NAMALWA (cell line): ENCODE results near the gene TSPEAR.
"Not testable (repeated sequence)": the region's sequence is repeated elsewhere in the genome, so short reads cannot be mapped to it uniquely, and the experiment has no call there.

Source experiments
- DNase-seq: peaks from one replicate; pipeline ENCODE4 v3.0.0-alpha.2; 2015; ENCODE audit warnings: low spot score

TSPEAR gene

DNA sequence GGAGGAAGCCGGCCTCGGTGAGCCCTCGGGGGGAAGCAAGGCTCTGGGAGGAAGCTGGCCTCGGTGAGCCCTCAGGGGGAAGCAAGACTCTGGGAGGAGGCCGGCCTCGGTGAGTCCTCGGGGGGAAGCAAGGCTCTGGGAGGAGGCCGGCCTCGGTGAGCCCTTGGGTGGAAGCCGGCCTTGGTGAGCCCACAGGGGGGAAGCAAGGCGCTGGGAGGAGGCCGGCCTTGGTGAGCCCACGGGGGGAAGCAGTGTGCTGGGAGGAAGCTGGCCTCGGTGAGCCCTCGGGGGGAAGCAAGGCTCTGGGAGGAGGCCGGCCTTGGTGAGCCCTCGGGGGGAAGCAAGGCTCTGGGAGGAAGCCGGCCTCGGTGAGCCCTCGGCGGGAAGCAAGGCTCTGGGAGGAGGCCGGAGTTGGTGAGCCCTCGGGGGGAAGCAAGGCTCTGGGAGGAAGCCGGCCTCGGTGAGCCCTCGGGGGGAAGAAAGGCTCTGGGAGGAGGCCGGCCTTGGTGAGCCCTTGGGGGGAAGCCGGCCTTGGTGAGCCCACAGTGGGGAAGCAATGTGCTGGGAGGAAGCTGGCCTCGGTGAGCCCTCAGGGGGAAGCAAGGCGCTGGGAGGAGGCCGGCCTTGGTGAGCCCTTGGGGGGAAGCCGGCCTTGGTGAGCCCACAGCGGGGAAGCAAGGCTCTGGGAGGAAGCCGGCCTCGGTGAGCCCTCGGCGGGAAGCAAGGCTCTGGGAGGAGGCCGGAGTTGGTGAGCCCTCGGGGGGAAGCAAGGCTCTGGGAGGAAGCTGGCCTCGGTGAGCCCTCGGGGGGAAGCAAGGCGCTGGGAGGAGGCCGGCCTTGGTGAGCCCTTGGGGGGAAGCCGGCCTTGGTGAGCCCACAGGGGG, 208.1 kb downstream of the TSPEAR start:
- not testable (repeated sequence) for DNase-seq

DNA sequence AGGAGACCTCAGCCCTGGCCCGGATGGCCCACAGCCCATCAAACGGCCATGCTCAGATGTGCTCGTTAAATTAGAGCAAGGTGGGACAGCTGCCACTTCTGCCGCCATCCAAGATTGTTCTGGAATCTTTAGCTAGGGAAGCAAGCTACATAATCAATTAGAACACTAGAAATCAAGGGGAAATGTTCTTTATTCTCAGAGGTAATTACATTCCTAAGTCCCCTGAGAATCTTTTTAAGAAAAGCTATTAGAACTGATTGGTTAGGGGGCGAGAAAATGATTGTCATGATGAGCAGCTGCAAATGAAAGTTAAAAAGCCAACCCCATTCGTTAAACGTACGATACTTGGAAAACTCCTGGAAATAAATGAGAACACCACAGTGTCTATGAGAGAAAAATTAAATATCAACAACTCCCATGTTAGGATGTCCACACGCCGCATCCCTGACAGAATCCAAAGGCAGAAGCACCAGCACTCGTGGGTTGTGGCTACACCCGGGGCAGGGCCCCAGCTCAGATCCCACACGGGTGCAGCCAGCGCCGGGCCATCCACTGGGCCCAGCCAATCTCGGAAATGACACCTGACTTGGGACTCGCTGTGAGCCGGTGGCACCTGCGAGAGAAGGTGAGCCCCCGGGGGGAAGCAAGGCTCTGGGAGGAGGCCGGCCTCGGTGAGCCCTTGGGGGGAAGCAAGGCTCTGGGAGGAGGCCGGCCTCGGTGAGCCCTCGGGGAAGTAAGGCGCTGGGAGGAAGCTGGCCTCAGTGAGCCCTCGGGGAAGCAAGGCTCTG, 209.0 kb downstream of the TSPEAR start:
- DNase-seq = no peak

DNA sequence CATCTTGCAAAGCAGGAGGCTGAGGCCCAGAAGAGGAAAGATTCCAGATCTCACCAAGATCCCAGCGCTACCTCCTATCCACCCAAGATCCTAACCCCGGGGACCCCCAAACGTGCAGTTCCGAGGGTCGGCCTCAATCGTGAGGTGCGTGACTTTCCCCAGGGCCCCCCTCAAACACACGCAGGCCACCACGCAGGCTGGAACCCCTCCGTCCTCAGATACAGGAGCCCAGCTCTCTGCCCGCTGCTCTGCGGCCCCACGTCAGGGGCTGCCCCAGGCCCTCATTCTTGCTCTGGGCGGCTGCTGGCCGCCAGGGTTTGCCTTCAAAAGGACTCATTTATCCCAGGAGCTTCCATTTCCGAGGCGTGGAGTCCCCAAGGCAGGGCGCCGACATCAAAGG, 211.3 kb downstream of the TSPEAR start:
- DNase-seq = no peak

DNA sequence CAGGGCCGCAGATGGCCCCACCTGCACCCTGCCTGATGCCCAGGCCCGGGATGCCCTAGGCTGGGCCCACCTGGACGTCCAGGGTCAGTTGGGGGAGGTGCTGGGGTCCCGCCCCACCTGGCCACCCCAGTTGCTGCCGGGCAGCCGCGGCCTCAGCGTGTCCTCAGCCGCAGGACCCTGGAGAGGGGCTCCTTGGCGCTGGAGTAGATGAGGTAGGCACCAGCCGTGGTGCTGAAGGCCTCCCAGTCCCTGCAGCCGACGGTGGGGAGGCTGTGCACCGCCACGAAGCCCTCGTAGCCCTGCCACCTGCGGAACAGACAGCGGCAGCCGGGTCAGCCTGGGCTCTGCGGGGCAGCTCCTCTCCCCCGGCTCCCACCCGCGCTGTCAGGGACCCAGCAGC, 211.7 kb downstream of the TSPEAR start:
- DNase-seq = no peak

DNA sequence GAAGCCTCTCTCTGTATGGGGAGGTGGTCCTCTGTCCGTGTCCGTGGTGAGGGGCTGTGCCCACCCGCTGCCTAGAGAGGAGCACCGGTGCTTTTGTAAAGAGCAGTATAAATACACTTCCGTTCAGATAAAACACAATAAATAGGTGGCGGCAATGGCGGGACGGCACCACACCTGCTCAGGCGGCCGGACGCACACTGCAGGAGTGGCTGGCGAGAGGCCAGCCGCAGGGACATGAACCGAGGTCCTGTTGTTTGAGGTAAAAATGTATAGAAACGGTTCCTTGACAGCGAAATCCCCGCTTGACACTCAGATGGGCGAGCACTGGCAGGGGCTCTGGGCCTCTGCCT, 212.2 kb downstream of the TSPEAR start:
- no peak for DNase-seq

DNA sequence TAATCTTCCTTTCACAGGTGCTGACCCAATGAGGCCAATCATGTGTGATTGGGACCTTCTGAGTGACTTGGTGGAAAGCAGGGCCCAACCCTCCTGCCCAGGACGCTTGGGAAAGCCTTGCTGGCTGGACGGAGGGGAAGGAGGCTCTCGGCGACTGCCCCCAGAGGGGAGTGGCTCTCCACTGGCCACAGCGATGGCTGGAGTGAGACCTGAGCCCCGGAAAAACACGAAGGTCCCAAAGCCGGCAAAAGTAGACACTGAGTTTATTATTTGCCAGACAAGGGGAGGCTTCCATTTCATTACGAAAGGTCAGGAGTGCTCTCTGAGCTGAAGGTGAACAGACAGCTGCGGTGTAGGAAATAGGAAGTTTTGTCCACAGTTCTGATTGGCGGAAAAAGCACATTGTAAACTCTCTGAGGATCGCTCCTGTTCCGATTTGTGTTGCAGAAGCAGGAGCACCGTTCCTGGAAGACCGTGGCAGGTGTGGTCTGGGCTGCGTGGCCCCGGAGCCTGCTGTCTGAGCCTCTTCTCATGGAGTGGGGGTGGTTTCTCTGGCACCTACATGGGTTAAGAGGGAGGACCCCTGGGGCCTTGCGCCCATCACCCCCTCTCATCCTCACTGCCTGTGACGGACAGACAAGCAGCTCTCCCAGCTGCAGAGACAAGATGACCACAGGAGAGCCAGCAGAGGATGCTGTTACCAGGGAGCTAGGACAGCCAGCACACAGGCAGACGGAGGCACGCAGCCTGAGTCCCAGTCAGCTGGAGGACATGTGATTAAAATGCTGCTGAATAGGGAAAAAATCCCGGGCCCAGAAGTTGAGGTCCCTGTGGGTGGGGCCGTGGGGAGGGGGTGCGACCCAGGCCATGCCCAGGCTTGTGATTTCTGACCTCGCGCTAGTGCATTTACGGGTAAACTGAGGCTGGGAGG, 212.8 kb downstream of the TSPEAR start:
- DNase-seq = no peak

DNA sequence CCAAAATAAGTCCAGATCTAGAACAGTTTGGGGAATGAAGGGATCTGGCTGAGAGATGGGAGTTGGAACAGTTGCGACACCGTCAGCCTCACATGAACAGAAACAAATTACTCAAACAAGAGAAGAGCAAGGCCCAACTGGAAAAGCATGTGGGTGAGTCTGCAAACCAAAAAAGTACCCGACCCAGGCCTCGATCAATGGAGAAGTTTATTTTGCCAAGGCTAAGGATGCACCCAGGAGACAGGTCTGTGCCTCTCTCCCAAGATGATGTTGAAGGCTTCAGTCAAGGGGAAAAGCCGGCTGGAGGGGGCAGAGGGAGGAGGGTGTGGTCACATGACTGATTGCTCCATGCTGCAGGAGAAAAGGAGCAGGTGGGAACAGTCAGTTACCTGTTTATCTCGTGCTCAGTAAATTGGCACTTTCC, 213.7 kb downstream of the TSPEAR start:
- no peak for DNase-seq

DNA sequence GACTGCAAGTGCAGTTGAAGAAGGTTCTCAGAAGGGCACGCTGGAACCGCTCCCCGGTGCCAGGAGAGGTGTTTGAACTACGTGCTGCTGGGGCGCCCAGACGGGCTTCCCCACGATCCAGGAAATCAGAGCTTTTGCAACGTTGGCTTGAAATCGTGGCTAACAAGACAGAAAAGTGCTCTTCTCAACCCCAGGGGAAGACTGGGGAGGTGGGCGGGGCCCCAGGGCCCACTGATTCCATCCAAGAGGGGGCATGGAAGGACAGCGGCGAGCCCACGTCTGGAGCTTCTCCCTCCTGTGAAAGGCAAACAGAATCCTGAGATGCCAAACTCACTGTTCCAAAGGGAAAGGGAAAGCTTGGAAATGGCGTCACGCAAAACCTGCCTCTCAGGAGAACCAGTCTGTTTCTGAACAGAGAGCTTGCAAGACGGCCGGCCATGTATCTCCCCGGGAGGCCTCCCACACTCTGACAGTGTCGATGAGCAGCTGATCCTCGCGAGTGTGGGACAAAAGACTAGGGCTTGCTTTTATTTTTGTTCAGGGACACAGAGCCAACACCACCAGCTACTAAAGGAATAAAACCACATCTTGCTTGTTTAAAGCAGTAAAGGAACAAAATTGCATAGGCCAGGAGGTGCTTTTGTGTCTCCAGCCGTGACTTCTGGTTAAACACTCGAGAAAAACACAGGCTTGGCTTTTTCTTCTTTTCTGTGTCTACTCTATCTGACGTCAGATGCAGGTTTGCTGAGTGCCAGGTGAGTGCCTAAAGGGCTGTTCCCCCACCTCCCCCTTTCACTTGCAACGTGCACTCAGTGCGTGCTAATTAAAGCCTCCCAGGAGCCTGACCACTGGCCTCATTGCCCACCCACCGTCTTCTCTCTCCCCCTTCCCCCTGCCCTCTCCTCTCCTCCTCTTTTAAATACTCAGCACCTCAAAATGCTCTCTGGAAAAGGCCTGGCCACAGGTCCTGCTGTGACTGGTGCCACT, 214.5 kb downstream of the TSPEAR start:
- no peak for DNase-seq

DNA sequence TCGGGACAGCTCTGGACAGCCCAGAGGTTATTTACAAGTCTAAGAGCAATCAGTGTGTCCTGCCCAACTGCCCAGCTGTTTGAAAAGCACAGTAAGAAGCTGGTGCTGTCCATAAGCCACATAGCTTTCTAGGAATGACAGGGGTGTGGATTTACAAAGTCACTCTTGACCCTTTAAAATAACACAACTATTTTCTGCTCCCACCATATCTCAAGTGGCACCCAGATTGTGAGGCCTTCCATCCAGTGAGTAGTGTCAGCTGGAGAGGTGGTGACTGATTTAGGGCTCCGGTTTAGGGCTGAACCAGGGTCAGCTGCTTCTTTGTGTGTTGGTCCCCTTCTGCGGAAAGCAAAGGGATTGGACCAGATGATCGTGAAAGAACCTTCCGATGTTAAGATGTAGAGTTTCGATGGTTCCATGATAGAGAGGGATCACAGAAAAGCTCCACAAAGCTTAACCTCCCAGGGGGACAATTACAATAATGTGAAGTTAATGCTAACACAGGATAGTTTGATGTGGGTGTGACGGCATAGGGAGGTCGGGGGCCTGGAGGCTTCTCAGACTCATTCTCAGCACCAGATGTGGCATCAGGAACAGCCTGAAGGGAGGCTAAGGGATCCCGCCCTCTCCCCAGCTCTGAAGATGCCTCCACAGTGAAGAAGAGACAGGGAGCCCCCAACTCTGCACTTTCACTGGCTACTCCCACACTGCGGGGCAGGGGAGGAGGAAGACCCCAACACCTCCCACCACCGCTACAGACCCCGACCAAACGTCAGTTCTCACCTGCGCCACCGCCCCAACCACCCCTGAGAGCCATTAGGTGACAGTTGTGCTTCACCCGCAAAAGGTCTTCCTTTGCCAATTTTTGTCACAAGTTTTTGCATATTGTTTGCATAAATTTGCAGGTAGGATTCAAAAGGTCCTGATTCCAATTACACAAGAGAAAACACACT, 215.5 kb downstream of the TSPEAR start:
- no peak for DNase-seq

DNA sequence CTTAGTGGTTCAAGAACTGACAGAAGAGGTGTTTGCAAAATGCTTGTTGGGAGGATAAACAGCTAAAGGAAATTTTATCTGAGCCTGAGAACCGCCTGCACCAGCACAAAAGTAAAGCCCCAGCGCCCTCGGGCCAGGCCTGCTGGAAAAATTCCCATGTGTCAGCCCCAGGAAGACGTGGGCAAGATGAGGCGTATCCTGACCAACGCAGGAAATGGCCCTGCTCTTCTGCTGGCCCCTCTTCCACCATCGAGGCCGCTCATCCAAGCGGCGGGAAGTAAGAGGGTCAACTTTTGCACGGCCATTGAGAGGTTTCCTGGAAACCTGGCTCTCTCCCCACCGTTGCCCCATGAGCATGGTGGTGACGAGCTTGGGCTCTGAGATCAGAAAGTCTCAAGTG, 216.4 kb downstream of the TSPEAR start:
- DNase-seq = no peak

DNA sequence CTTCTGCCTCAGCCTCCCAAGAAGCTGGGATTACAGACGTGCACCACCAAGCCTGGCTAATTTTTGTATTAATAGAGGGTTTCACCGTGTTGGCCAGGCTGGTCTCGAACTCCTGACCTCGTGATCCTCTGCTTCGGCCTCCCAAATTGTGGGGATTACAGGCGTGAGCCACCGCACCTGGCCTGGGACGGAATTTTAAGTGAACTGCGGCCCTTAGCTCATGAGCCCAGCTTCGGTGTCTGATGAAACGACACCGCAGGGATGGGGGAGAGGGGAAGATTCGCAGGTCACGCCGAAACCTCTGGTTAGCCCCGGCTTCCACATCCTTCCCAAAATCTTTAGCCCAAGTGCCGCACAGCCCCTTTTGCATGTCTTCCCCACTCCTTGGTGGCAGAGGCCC, 217.0 kb downstream of the TSPEAR start:
- DNase-seq = no peak

DNA sequence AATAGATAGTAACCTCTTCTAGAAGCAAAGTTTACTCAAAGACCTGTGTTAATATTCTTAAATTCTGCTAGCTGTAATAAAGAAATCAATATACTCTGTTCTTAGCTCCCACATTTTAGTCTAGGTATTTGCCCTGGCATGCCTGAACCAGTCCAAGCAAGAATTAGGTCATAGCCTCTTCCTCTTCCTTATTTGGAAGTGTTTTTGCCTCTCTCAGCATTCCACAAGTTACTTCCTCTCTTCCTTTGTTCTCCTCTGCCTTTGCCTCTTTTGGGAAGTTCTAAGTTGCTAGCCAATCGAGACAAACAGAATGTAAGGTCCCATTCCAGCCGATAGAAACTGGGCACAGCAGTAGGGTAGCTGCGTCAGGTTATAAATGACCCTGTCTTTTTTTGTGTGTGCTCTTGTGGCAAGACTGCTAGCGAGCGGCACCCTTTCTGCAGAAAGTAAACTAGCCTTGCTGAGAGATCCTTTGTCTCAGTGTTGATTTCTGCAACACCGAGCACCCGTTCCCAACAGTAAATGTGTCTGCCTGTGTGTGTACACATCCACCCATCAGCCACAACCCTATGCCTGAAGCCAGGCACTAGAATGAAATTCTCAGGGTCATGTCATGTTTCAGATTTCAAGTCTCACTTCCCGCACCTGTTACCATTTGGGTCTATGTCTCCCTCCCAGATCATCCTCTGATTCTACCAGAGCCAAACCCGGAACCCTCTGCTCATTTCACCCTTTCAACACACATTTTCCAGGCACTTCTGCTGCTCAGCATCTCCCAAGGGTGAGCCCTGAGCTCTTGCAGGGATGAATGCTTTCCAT, 218.6 kb downstream of the TSPEAR start:
- no peak for DNase-seq

DNA sequence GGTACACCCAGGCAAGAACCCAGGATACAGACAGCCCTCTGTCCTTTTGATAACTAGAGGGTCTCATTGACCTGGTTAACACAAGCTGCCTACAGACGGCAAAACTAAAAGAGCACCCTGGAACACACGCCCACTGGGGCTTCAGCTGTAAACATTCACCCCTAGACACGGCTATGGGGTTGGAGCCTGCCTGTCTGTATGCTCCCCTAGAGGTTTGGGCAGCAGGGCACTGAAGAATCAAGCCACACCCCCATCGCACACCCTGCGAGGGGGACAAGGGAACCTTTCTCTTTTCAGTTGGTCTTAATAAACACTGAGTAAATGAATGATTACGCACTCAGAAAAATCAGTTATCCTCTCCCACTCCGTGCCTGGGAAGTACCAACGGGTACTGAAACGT, 220.6 kb downstream of the TSPEAR start:
- DNase-seq = no peak

DNA sequence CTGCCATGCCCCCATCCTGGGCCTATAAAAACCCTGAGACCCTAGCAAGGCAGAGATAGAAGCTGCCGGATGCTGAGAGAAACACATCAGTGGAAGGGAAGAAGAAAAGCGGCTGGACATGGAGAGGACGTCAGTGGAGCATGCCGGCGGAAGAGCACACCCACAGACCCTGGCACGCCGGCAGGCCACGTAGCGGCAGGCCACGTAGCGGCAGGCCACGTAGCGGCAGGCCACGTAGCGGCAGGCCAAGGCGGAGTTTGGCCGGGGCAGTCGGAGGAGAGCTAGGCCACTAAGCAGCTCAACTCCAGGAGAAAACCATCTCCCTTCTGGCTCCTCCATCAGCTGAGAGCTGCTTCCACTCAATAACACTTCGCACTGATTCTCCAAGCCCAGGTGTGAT, 221.0 kb downstream of the TSPEAR start:
- DNase-seq = no peak

DNA sequence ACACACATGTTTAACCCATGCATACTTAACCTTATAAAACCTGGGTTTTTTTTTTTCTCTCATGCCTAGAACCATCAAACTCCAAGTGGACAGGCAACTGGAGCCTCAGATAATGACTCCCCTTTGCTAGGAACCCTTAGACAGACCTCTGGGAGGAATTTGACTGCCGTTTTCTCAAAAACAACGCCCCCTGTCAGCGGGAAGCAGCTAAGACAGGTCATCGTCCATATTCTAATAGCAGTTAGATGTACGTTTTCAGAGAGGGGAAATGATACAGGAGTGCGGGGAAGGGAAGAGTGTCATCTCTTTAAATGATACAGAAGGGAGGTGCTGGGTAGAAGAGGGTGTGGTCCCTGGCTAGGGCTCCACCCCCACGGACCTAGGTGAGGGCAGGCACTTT, 221.4 kb downstream of the TSPEAR start:
- peak; percentile 24 for DNase-seq

DNA sequence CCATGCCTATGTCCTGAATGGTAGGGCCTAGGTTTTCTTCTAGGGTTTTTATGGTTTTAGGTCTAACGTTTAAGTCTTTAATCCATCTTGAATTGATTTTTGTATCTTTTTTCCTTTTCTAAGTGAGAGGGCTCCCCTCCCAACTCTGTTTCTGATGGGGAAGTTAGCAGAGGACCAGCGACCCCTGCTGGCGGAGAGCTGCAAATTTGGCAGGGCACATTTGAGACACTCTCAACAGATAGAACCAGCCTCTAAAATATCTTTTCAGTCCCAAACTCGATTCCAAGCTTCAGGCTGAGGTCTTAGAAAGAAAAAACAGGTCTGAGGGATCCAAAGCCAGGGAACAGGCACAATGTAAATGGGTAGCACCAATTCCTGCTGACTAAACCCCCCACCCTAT, 223.5 kb downstream of the TSPEAR start:
- peak; percentile 58 for DNase-seq

DNA sequence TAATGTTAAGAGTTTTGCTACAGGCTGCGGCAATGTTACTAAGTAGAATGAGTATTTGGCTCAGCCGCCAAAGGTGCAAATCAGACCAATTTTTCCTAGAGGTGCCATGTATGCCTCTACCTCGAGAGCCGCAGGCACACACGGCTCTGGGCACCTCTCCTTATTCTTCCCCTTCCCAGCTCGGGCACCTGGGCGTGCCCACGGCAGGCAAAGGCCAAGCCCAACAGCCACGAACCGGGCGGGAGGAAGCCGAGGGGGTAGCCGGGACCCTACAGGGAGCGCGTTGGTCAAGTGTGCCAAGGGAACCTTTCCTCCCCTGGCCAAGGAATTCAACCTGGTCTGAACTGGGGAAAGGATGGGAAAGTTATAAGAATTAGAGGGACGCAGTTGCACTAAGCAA, 225.1 kb downstream of the TSPEAR start:
- DNase-seq = no peak

DNA sequence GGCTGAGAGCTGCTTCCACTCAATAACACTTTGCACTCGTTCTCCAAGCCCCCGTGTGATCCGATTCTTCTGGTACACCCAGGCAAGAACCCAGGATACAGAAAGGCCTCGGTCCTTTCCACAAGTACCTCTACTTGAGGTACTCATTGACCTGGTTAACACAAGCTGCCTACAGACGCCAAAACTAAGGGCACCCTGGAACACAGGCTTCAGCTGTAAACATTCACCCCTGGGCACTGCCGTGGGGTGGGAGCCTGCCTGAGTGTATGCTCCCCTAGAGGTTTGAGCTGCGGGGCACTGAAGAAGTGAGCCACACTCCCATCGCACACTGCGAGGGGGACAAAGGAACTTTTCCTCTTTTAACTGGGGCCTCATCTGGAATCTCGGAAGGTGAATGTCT, 225.6 kb downstream of the TSPEAR start:
- DNase-seq = peak; percentile 26

DNA sequence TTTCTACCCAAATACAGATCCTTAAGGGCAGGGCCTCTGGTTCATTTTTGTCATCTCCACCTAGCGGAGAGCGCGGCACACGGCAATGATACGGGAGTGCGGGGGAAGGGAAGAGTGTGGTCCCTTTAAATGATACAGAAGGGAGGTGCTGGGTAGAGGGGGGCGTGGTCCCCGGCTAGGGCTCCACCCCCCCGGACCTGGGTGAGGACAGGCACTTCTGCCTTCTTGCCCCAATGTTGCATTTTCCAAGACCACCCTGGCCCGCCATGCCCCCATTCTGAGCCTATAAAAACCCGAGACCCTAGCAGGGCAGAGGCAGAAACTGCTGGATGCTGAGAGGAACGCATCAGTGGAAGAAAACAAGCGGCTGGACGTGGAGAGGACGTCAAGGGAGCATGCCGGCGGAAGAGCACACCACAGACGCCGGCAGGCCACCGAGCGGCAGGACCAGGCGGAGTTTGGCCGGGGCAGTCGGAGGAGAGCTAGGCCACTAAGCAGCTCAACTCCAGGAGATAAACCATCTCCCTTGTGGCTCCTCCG, 226.0 kb downstream of the TSPEAR start:
- DNase-seq = peak; percentile 80
